GM18511 (cell line): ENCODE measurements around the gene SENP5.

Experiments
- ATAC-seq: cut with Tn5 transposase; IDR thresholded peaks from one replicate; pipeline ENCODE4 v1.9.1; 2021; ENCODE audit warnings: mild to moderate bottlenecking, moderate library complexity; ENCODE audit not compliant: unreplicated experiment

SENP5 gene

DNA sequence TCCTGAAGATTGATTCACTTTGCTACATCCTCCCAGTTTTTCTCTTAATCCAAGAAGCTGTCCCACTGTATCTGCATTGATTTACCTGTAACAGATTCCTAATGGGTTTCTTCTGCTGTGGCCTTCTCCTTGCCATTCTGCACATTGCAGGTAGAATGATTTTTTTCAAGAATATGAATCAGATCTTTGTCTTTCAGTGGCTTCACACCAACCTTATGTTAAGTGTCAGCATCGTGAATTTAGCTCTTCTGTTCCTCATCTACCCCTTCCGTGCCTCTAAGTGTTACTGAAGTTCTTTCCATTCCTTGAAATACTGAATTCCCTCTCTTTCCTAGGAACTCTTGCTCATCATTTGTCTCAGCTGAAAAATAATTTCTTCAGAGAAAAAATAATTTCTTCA lies 7.5 kb downstream of the SENP5 start:
- no peak for ATAC-seq

DNA sequence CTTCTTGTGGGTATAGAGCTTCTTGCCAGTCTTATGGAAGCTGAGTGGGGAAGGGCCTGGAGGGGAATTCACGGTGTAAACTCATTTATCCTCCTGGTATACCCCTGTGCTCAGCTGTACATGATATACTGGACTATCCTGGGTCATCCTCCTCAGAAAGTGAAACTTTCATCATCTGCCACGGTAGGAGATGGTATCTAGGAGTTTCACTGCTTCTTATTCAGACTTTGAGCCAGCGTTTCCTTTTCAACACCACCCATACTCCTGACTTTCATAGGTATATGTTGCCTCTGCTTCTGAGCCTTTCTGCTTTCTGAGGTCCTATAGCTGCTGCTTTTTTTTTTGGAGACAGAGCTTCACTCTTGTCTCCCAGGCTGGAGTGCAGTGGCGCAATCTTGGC lies 15.6 kb downstream of the SENP5 start:
- no peak for ATAC-seq

DNA sequence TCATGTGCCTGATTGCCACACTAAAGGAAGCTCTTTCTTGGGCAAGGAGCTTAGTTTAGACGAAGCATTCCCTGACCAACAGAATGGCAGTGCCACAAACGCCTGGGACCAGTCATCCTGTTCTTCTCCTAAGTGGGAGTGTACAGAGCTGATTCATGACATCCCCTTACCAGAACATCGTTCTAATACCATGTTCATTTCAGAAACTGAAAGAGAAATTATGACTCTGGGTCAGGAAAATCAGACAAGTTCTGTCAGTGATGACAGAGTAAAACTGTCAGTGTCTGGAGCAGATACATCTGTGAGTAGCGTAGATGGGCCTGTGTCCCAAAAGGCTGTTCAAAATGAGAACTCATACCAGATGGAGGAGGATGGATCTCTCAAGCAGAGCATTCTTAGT lies 18.4 kb downstream of the SENP5 start:
- no peak for ATAC-seq

DNA sequence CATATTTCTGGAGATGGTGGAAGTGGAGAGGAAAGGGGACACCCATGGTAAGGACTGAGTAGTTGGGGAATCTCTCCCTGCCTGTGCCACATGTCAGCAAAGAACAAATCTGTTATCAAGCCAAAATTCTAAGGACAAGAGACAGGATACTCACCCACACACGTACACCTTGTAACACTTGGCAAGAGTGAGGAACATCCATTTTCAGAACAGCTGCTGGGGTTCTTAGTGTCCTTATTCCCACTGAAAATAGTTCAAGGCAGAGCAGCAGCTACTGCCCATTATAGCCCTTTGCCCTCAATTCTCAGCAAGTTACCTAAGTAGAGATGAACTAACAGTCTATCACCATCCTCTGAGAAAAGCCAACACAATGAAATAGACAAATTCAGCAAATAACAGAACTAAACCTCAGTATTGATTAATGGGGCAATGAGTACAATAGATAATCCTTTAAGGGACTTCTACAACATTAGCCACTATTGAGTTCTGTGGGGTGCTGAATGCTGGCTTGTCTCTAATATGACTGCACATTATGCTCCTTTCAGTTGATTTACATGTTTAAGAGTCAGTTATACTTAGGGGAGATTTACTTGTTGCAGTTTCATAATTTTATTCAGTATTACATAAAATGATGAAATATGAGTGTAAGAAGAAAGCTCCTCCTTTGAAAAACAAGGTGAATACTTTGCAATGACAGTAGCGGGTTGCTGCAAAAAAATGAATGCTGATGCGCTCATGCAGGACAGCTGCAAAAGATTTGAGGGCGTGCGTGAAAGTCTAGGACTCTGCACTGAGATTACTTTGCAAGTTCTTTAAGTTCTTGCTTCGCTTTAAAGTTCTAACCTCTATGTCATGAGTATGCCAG lies 22.4 kb downstream of the SENP5 start:
- no peak for ATAC-seq

DNA sequence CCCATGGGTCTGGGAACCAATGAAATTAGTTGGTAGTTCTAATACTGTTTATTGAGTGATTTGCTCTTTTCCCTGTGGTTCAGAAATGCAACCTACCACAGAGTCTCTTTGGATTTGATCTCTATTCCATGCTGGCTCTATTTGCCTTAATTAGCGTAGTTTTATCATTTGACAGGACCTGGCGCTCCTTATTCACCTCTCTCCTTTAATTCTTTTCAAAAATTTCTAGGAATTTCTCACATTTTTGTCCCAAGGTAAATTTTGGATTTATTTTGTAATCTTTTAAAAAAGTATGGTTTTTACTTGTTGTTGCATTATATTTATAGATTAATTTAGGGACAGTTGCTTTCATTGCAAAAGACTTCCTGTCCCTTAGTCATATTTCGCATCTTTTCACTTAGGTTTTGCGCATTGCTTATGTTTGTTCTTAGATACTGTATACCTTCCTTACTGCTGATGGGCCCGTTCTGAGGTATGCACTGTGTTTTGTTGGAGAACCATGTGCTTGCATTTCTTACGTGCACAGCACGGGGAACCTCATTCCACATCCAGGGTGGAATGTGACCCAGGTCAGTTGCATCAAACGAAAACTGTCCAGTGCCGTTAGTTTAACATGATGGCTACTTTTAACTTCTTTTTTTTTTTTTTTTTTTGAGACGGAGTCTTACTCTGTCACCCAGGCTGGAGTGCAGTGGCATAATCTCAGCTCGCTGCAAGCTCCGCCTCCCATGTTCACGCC lies 27.0 kb downstream of the SENP5 start:
- no peak for ATAC-seq

DNA sequence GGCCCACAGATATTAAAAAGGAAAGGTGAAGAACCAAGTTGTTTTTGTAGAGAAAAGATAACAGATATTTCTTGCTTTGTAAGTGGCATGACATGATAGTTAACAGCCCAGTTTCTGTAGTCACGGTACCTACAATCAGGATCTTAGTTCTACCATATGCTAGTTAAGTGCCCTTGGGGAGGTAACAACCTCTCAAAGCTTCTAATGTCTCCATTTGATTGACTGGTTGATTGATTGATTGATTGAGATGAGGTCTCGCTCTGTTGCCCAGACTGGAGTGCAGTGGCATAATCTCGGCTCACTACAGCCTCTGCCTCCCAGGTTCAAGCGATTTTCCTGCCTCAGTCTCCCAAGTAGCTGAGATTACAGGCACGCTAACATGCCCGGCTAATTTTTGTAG lies 28.5 kb downstream of the SENP5 start:
- ATAC-seq, result no peak

DNA sequence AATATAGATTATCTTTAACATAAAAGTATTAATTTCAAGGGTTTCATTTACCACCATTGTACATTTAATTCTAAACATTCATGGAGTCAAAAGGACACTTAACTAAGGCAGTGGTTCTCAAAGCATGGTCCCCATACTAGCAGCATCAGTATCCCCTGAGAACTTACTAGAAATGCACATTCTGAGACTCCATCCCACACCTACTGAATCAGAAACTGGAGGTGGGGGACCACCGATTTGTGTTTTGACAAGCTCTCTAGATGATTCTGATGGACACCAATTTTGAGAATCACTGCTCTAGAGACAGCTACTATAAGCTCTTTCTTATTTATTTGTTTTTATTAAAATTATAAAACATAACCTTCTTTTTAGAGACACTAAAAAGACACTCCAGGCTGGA lies 34.0 kb downstream of the SENP5 start:
- ATAC-seq, result no peak

DNA sequence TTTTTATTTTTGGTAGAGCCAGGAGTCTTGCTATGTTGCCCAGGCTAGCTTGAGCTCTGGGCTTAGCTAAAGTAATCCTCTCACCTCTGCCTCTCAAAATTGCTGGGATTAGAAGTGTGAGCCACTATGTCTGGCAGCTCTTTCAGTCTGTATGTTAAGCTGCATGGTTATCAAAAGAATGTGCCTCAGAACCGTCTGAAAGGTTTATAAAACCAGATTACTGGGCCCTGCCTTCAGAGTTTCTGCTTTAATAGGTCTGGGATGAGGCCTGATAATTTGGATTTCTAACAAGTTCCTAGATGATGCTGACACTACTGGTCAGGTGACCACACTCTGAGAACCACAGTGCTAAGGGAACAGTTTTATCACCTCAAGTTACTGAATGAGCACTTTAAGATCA lies 34.6 kb downstream of the SENP5 start:
- no peak for ATAC-seq

DNA sequence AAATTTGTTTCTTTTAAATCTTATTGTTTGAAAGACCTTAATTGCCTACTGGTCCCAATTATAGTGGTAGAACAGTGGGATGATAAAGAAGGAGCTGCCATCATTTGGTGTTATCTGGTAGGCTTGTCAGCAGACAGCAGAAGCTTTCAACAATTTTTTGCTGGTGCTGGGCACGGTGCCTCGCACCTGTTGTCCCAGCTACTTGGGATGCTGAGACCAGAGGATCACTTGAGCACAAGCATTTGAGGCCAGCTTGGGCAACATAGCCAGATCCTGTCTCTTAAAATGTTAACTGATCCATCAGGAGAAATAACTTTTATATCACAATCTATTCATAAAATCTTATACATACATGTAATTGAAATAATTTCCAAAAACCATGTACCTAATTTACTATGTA lies 36.0 kb downstream of the SENP5 start:
- no peak for ATAC-seq

DNA sequence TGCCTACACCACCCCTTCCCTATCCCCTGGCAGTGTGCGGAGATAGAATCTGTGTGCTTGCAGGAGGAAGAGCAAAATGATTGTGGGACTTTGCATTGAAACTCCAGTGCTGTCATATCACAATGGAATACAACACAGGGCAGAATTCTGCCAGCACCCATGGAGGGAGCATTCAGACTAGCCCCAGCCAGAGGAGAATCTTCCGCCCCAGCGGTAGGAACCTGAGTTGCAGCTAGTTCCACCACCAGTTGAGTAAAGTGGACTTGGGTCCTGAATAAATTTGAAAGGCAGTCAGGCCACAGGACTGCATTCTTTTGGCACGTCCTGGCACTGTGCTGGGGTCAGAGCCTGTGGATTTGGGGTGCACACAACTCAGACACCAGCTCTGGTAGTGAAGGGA lies 47.1 kb downstream of the SENP5 start:
- no peak for ATAC-seq

DNA sequence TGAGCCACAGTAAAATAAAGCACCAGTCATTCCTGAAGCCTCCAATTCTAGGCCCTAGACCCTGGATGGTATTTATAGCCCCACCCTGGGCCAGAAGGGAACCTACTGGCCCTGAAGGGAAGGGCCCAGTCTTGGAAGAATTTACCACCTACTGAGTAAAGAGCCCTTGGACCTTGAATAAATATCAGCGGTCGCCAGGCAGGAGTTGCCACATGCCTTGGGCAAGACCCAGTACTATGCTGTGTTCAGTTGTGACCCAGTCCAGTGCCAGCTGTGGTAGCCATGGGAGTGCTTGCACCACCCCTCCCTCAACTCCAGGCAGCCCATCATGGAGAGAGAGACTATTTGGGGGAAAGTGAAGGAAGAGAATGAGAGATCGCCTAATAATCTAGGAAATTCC lies 47.7 kb downstream of the SENP5 start:
- no peak for ATAC-seq

DNA sequence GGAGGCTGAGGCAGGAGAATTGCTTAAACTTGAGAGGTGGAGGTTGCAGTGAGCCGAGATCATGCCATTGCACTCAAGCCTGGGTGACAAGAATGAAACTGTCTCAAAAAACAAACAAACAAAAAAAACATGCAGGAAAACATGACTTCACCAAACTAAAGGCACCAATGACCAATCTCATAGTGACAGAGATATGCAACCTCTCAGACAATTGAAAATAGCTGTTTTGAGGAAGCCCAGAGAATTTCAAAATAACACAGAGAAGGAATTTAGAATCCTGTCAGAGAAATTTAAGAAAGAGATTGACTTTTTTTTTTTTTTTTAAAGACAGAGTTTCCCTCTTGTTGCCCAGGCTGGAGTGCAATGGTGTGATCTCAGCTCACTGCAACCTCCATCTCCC lies 48.5 kb downstream of the SENP5 start:
- ATAC-seq, result no peak

DNA sequence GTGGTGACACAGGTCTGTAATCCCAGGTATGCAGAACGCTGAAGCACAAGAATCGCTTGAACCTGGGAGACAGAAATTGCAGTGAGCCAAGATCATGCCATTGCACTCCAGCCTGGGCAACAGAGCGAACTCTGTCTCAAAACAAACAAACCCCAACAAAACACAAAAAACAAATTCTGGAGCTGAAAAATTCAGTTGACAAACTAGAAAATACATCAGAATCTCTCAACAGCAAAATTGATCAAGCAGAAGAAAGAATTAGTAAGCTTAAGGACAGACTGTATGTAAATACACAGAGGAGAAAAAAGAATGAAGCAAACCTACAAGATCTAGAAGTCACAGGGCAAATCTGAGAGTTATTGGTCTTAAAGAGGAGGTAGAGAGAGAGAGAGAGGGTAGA lies 49.3 kb downstream of the SENP5 start:
- no peak for ATAC-seq

DNA sequence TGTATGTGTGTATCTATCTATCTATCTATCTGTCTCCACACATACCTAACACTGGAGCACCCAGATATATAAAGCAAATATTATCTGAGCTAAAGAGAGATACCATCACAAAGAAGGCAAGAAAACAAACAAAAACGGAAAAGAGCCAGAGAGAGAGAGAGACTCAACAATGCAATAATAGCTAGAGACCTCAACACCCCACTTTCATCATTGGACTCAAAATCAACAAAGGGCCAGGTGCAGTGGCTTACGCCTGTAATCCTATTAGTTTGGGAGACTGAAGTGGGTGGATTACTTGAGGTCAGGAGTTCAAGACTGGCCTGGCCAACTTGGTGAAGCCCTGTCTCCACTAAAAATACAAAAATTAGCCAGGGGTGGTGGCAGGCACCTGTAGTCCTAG lies 51.2 kb downstream of the SENP5 start:
- no peak for ATAC-seq

DNA sequence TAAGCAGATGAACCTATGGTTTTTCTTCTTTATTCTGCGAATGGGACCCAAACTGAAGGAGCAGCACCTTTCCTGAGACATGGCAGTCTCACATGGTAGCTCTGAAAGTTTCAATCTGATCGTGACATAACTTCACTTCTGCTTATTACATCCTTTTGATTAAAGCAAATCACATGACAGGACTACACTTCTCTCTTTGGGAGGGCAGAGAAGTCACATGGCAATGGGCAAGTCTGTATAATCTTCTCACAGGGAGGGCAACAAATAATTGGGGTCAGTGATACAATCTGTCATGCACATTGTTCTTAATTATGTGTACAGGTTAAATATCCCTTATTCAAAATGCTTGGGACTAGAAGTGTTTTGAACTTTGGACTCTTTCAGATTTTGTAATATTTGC lies 53.0 kb downstream of the SENP5 start:
- no peak for ATAC-seq

DNA sequence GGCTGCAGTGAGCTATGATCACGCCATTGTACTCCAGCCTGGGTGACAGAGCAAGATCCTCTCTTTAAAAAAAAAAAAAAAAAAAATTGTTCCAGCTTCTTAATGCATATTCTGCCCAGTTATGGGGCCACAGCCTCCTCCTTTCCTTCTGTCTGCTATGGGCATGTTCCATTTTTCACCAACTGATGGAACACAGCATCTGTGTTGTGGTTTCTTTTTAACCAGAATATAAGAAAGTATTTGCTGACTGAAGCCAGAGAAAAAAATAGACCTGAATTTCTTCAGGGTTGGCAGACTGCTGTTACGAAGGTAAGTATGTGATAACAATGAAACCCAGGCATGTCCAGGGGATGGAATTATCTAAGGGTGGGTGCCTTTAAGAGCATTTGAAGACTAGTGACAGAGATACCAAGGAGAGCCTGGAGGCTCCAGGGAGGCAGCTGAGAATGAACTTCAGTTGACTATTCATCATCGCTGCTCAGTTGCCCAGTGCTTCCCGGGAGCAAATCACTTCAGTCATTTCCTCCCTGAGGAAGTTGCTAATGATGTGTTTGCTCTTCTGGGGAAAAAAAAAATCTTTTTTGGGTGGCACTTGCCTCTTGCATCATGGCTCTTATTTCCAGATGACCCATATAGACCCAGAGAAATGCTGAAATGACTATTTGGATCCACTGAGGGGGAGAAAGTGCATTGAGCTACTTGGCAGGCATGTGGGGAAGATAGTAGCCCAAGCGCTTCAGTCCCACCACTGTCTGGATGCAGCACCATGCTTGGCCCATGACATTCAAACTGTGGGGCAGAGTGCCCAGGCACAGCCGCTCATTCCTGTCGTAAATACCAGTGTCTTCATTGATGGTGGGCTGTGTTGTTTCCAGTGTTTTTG lies 60.1 kb downstream of the SENP5 start:
- no peak for ATAC-seq

DNA sequence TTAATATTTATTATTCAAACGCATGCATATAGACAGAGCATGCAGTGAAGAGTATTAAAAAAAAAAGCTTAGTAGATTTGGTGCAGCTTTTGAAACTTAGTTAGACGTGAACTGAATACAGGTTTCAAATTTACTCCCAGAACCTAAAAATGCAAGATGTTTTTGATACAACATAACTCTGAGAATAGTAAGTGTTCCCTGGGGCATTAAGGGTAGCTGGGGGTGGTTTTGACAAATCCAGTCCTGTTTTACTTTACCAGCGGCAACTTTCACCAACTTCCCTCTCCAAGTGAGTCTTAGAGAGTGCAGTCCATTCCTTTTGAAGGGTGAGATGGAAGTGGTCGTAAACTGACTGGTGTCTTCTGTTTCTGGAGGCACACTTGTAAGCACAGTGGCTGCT lies 63.4 kb downstream of the SENP5 start:
- ATAC-seq, result no peak

DNA sequence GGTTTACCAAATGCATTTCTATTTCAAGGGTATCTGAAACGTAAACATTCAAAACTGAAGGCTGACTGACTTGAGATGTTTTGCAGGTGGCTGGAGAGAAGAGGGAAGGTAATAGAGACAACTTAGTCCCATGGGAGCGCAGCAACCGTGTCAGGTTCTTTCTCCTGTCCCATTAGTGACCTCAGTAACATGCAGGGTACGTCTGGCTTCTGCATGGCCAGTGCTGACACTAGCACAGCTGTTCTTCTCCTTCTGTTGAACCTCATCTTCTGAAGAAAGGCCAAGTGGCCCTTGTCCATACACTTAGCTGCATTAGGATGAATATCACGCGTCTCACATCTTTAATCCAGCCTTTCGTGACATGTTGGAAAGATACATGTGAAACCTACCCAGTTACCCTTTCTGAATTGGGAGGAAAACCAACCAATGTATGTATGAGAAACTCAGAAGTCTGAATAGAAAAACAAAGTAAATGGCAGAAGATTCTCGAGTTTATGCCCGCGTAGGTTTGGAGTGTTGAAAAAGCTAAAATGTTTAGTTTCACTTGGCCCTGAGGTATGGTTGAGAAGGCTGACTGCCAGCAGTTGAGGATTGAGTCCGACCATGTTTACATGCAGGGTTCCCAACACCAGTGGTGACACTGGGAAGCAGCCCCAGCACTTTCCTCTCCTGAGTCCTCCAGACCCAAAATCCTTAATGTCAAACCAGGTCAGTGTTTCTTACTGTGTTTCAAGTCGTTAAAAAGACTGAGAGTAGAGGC lies 64.3 kb downstream of the SENP5 start:
- peak; percentile 77 for ATAC-seq

DNA sequence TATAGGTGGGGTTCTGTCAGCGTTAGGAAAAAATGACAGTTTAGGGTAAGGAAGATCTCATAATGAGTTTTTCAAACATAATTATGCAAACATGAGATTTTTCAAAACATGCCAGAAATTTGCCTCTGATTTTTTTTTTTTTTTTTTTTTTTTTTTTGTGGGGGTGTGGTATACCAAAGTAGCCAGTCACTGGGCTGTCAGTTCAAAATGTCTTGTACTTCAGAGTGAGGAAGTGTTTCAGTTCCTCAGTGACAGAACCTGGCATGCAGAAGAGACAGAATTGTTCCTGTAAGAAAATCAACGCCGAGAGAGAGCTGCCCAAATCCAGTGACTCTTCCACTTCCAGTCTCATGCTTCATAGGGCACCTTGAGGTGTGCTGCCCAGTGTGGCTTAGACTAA lies 64.9 kb downstream of the SENP5 start:
- peak; percentile 59 for ATAC-seq

DNA sequence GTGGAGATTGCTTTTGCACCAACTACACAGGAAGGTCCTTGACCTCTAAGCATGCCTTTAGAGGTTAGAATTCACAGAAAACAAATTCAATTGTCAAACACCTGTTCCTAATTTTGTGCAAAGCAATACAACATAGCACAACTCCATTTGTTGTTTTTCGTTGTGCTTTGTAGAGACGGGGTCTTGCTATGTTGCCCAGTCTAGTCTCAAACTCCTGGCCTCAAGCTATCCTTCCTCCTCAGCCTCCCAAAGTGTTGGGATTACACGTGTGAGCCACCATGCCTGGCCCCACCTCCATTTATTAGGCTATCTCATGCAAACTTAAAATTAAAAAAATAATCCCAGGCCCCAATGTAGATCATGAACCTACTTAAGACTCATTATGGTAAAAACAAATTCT lies 68.6 kb downstream of the SENP5 start:
- ATAC-seq, result no peak

DNA sequence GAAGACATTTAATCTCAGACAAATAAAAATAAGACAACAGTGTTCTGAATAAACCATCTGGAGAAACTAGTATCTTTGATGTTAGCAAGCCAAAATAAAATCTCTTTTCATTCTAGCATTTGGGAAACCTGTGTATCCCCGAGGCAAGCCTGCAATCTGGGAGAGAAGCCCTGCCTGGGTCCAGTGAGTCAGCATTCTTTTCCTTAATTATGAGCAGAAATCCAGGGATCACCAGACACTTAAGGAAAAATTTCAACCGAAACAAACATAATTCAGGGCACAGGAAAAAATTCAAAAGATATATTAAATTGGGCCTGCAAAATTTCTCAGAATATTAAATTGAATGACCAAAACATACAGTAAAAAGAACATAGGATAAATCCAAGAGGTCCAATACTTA lies 70.4 kb downstream of the SENP5 start:
- ATAC-seq, result no peak
